Mesothelial cell of epicardium (in vitro differentiated cells): ENCODE measurements around the gene EPB41. TPM values are rescaled to one million over a fixed set of nuclear protein-coding genes. Genes with fewer than 3 reads are reported as not detected.

Source experiments
- DNase-seq, 2 experiments: peaks; one replicate each; pipeline ENCODE4 v3.0.0; 2021; ENCODE audit warnings: low spot score in 2 of 2; ENCODE audit not compliant: unreplicated experiment in 2 of 2
- H3K27ac Mint-ChIP-seq: 2 replicates; pipeline ENCODE4 v1.8.0; 2021; ENCODE audit warnings: mixed read lengths
- H3K27me3 Mint-ChIP-seq: 2 replicates; pipeline ENCODE4 v1.8.0; 2021; ENCODE audit warnings: low read depth, mixed read lengths
- H3K36me3 Mint-ChIP-seq: 2 replicates; pipeline ENCODE4 v1.8.0; 2021; ENCODE audit warnings: mixed read lengths
- H3K4me1 Mint-ChIP-seq: 2 replicates; pipeline ENCODE4 v1.8.0; 2021; ENCODE audit warnings: mixed read lengths
- H3K4me3 Mint-ChIP-seq: 2 replicates; pipeline ENCODE4 v1.8.0; 2021; ENCODE audit warnings: mild to moderate bottlenecking, moderate library complexity, mixed read lengths
- H3K9me3 Mint-ChIP-seq: 2 replicates; pipeline ENCODE4 v1.8.0; 2021; ENCODE audit warnings: mixed read lengths
- CTCF ChIP-seq: fragments of 200-600 bp; sonication (generic); IDR thresholded peaks from one replicate; pipeline ENCODE4 v1.5.0; 2021; ENCODE audit warnings: antibody characterized with exemption; ENCODE audit not compliant: unreplicated experiment
- total RNA-seq: library from RNA; stranded (reverse); gene quantifications from 3 replicates; pipeline ENCODE4 v1.2.1, GENCODE V29; 2021

EPB41 gene
- total RNA-seq, 1 donor from 2014 or later: 61.5 TPM

GRCh38 chr1:28898405-28898881 is 15.9 kb upstream of the EPB41 start:
- Mint-ChIP-seq H3K4me3 (no peak overlapping the region), H3K27me3 (no peaks in the 10 kb centered on the region), H3K9me3 (peaks cover 4% of the 10 kb centered on the region), H3K36me3 (peaks cover 3% of the 10 kb centered on the region), H3K27ac (no peak overlapping the region), H3K4me1 (peaks cover 14% of the 10 kb centered on the region)
- no peak for DNase-seq
- TF ChIP-seq CTCF: no peak

- Mint-ChIP-seq H3K4me3 (no peak overlapping the region), H3K27ac (peak overlapping the region; percentile 17), H3K4me1 (peaks cover 14% of the 10 kb centered on the region), H3K9me3 (peaks cover 4% of the 10 kb centered on the region), H3K27me3 (no peaks in the 10 kb centered on the region), H3K36me3 (peaks cover 3% of the 10 kb centered on the region)
- no peak for TF ChIP-seq CTCF
- DNase-seq: no peak
These were observed 15.1 kb upstream of the EPB41 start for GRCh38 chr1:28899267-28899666.

GRCh38 chr1:28900562-28900961 is 13.8 kb upstream of the EPB41 start:
- Mint-ChIP-seq H3K36me3 (peaks cover 3% of the 10 kb centered on the region), H3K27me3 (no peaks in the 10 kb centered on the region), H3K4me3 (no peak overlapping the region), H3K4me1 (peaks cover 14% of the 10 kb centered on the region), H3K9me3 (peaks cover 4% of the 10 kb centered on the region), H3K27ac (no peak overlapping the region)
- no peak for TF ChIP-seq CTCF
- no peak for DNase-seq

- peaks cover 8% of the 10 kb centered on the region for H3K4me1 Mint-ChIP-seq
- no peak for TF ChIP-seq CTCF
- H3K27me3 Mint-ChIP-seq: no peaks in the 10 kb centered on the region
- peaks cover 4% of the 10 kb centered on the region for H3K9me3 Mint-ChIP-seq
- DNase-seq: no peak
- no peak overlapping the region for H3K4me3 Mint-ChIP-seq
- no peak overlapping the region for H3K27ac Mint-ChIP-seq
- peaks cover 3% of the 10 kb centered on the region for H3K36me3 Mint-ChIP-seq
These were observed 11.6 kb upstream of the EPB41 start for GRCh38 chr1:28902738-28903137.

GRCh38 chr1:28905921-28906666 is 8.3 kb upstream of the EPB41 start:
- no peak for TF ChIP-seq CTCF
- Mint-ChIP-seq H3K9me3 (peaks cover 4% of the 10 kb centered on the region), H3K27me3 (no peaks in the 10 kb centered on the region), H3K4me1 (no peaks in the 10 kb centered on the region), H3K27ac (no peak overlapping the region), H3K36me3 (peaks cover 3% of the 10 kb centered on the region), H3K4me3 (no peak overlapping the region)
- DNase-seq: no peak

GRCh38 chr1:28909198-28909597 is 5.2 kb upstream of the EPB41 start:
- no peaks in the 10 kb centered on the region for H3K36me3 Mint-ChIP-seq
- no peak for DNase-seq
- no peaks in the 10 kb centered on the region for H3K9me3 Mint-ChIP-seq
- H3K27me3 Mint-ChIP-seq: no peaks in the 10 kb centered on the region
- no peak for TF ChIP-seq CTCF
- peaks cover 7% of the 10 kb centered on the region for H3K4me1 Mint-ChIP-seq
- no peak overlapping the region for H3K4me3 Mint-ChIP-seq
- no peak overlapping the region for H3K27ac Mint-ChIP-seq
